MM.1S (cell line): Measurements from ENCODE around the gene SYNE2.

Experiments
- DNase-seq: peaks from one replicate; pipeline ENCODE4 v3.0.0-alpha.2; 2015
- H2AFZ ChIP-seq: fragments of 300-600 bp; sonication (generic); 2 replicates; pipeline ENCODE4 v1.6.0; 2016; ENCODE audit warnings: antibody characterized with exemption, low read length
- H3F3A ChIP-seq: fragments of 300-600 bp; sonication (generic); 2 replicates; pipeline ENCODE4 v1.6.1; 2016; ENCODE audit warnings: mild to moderate bottlenecking, antibody characterized with exemption, low read length, moderate library complexity, mixed read lengths; ENCODE audit not compliant: insufficient read depth
- H3K27ac ChIP-seq: fragments of 300-600 bp; sonication (generic); 2 replicates; pipeline ENCODE4 v1.5.1; 2016; ENCODE audit warnings: mild to moderate bottlenecking, low read length
- H3K27me3 ChIP-seq: fragments of 300-600 bp; sonication (generic); replicated peaks from 2 replicates; pipeline ENCODE4 v1.6.0; 2016; ENCODE audit warnings: low read length; ENCODE audit not compliant: insufficient read depth
- H3K36me3 ChIP-seq: fragments of 300-600 bp; sonication (generic); replicated peaks from 2 replicates; pipeline ENCODE4 v1.6.1; 2016; ENCODE audit warnings: mild to moderate bottlenecking, low read length, mixed read lengths; ENCODE audit not compliant: insufficient read depth
- H3K4me1 ChIP-seq: fragments of 300-600 bp; sonication (generic); 2 replicates; pipeline ENCODE4 v1.6.1; 2016; ENCODE audit warnings: low read length, mixed read lengths
- H3K4me2 ChIP-seq: fragments of 300-600 bp; sonication (generic); 2 replicates; pipeline ENCODE4 v1.6.0; 2016; ENCODE audit warnings: low read depth, low read length
- H3K4me3 ChIP-seq: fragments of 300-600 bp; sonication (generic); 2 replicates; pipeline ENCODE4 v1.5.1; 2016; ENCODE audit warnings: low read length, mixed read lengths
- H3K79me2 ChIP-seq: fragments of 300-600 bp; sonication (generic); 2 replicates; pipeline ENCODE4 v1.6.1; 2016; ENCODE audit warnings: mixed run types, low read length, mixed read lengths
- H3K9ac ChIP-seq: fragments of 300-600 bp; sonication (generic); 2 replicates; pipeline ENCODE4 v1.6.1; 2016; ENCODE audit warnings: low read length, mixed read lengths
- H3K9me2 ChIP-seq: fragments of 300-600 bp; sonication (generic); replicated peaks from 2 replicates; pipeline ENCODE4 v1.6.1; 2016; ENCODE audit warnings: mild to moderate bottlenecking, low read length, mixed read lengths; ENCODE audit not compliant: insufficient read depth
- H3K9me3 ChIP-seq: fragments of 300-600 bp; sonication (generic); replicated peaks from 2 replicates; pipeline ENCODE4 v1.6.1; 2016; ENCODE audit warnings: mild to moderate bottlenecking, low read length, mixed read lengths; ENCODE audit not compliant: insufficient read depth
- H4K20me1 ChIP-seq: fragments of 300-600 bp; sonication (generic); 2 replicates; pipeline ENCODE4 v1.6.1; 2016; ENCODE audit warnings: mild to moderate bottlenecking, low read length, moderate library complexity, mixed read lengths; ENCODE audit not compliant: insufficient read depth
- CTCF ChIP-seq: fragments of 300-600 bp; sonication (generic); IDR thresholded peaks from 2 replicates; pipeline ENCODE4 v1.5.1; 2016; ENCODE audit warnings: antibody characterized with exemption, low read length, mixed read lengths
- EZH2 ChIP-seq: fragments of 300-600 bp; sonication (generic); optimal IDR thresholded peaks from 2 replicates; pipeline ENCODE3; 2017; ENCODE audit warnings: low read depth, mild to moderate bottlenecking, antibody characterized with exemption, low read length, mixed read lengths
- EZH2phosphoT487 ChIP-seq: fragments of 300-600 bp; sonication (generic); IDR thresholded peaks from 2 replicates; pipeline ENCODE4 v1.6.1; 2018; ENCODE audit warnings: antibody characterized with exemption, low read length

The SYNE2 gene

GRCh38 chr14:63890553-63890952 lies 37.7 kb downstream of the SYNE2 start:
- Histone ChIP-seq H3K9ac (no peak overlapping the region), H3K9me3 (no peaks in the 10 kb centered on the region), H3F3A (no peaks in the 10 kb centered on the region), H3K9me2 (no peaks in the 10 kb centered on the region), H3K4me1 (no peaks in the 10 kb centered on the region), H3K4me2 (no peak overlapping the region), H3K27me3 (no peaks in the 10 kb centered on the region), H3K4me3 (no peak overlapping the region), H2AFZ (no peak overlapping the region), H3K27ac (no peak overlapping the region), H3K79me2 (peaks cover 3% of the 10 kb centered on the region), H4K20me1 (no peaks in the 10 kb centered on the region), H3K36me3 (no peaks in the 10 kb centered on the region)
- TF ChIP-seq CTCF (no peak), EZH2 (no peak)
- DNase-seq, result no peak

GRCh38 chr14:63891148-63891975 lies 38.6 kb downstream of the SYNE2 start:
- H3F3A ChIP-seq, result no peaks in the 10 kb centered on the region
- TF ChIP-seq CTCF (no peak), EZH2phosphoT487 (no peak), EZH2 (no peak)
- no peaks in the 10 kb centered on the region for H3K9me3 ChIP-seq
- no peaks in the 10 kb centered on the region for H3K9me2 ChIP-seq
- no peaks in the 10 kb centered on the region for H3K4me1 ChIP-seq
- no peak overlapping the region for H2AFZ ChIP-seq
- H3K4me2 ChIP-seq, result no peak overlapping the region
- H3K36me3 ChIP-seq, result no peaks in the 10 kb centered on the region
- H3K9ac ChIP-seq, result no peak overlapping the region
- no peaks in the 10 kb centered on the region for H3K27me3 ChIP-seq
- peaks cover 3% of the 10 kb centered on the region for H3K79me2 ChIP-seq
- H3K4me3 ChIP-seq, result no peak overlapping the region
- no peaks in the 10 kb centered on the region for H4K20me1 ChIP-seq
- no peak for DNase-seq
- H3K27ac ChIP-seq, result no peak overlapping the region

- no peak overlapping the region for H3K4me2 ChIP-seq
- peaks cover 3% of the 10 kb centered on the region for H3K79me2 ChIP-seq
- H3K9ac ChIP-seq, result no peak overlapping the region
- no peak for DNase-seq
- H3K4me1 ChIP-seq, result no peaks in the 10 kb centered on the region
- no peaks in the 10 kb centered on the region for H3F3A ChIP-seq
- H3K9me3 ChIP-seq, result no peaks in the 10 kb centered on the region
- no peaks in the 10 kb centered on the region for H4K20me1 ChIP-seq
- H2AFZ ChIP-seq, result no peak overlapping the region
- TF ChIP-seq EZH2 (no peak), EZH2phosphoT487 (no peak), CTCF (no peak)
- H3K9me2 ChIP-seq, result no peaks in the 10 kb centered on the region
- H3K4me3 ChIP-seq, result no peak overlapping the region
- H3K36me3 ChIP-seq, result no peaks in the 10 kb centered on the region
- no peak overlapping the region for H3K27ac ChIP-seq
- H3K27me3 ChIP-seq, result no peaks in the 10 kb centered on the region
Observed at GRCh38 chr14:63892265-63892664, 39.5 kb downstream of the SYNE2 start.
